Measurements from ENCODE around the gene SSBP2. TPM values are rescaled to one million over a fixed set of nuclear protein-coding genes. Genes with fewer than 3 reads are reported as not detected.
"Not testable (repeated sequence)": the region's sequence is repeated elsewhere in the genome, so short reads cannot be mapped to it uniquely, and the experiment has no call there.

The SSBP2 gene
- polyA plus RNA-seq, 1 experiment: 74.3 TPM

- POLR2A ChIA-PET: no interaction called here
- CTCF ChIA-PET: no interaction called here
- no peak overlapping the region for H3K4me3 ChIP-seq (ENCODE audit: low read depth, low read length)
- TF ChIP-seq CTCF (IDR thresholded peaks at IDR 0.05; ENCODE audit: low read depth, low read length): peak; percentile 26; the same call in 1 of the 2 replicates
- no peak overlapping the region for H3K27ac ChIP-seq (ENCODE audit: low read depth, low read length)
- H3K9me3 ChIP-seq (ENCODE audit: control insufficient read depth, insufficient read depth, low read length): no peaks in the 10 kb centered on the region
- H3K27me3 ChIP-seq (ENCODE audit: control insufficient read depth, insufficient read depth, low read length): no peaks in the 10 kb centered on the region
- DNase-seq (ENCODE audit: low read depth, low spot score): no peak
Measured at GRCh38 chr5:81513982-81514381, 236.9 kb downstream of the SSBP2 start.

- CTCF ChIA-PET: no interaction called here
Measured at GRCh38 chr5:81513473-81513872, 237.4 kb downstream of the SSBP2 start.

GRCh38 chr5:81506900-81507588 lies 243.9 kb downstream of the SSBP2 start:
- CTCF ChIA-PET: interaction anchor here (0.6 to 3.5 kb wide), 24 partner anchors 9 to 752 kb away, joined by 3 to 22 read pairs (median 4); partner anchors contain the start of gene SSBP2
- Histone ChIP-seq H3K9me3 (ENCODE audit: control insufficient read depth, insufficient read depth, low read length) (no peaks in the 10 kb centered on the region), H3K4me3 (ENCODE audit: low read depth, low read length) (no peak overlapping the region), H3K27ac (ENCODE audit: low read depth, low read length) (no peak overlapping the region), H3K27me3 (ENCODE audit: control insufficient read depth, insufficient read depth, low read length) (no peaks in the 10 kb centered on the region)
- peak; percentile 96 for TF ChIP-seq CTCF (IDR thresholded peaks at IDR 0.05; ENCODE audit: low read depth, low read length)
- POLR2A ChIA-PET: interaction anchor here (0.7 to 1.2 kb wide), 2 partner anchors 244 to 658 kb away, joined by 4 to 7 read pairs; partner anchors contain the start of gene SSBP2
- DNase-seq (ENCODE audit: low read depth, low spot score): peak; percentile 75

More at GRCh38 chr5:81513473-81513872, 237.4 kb downstream of the SSBP2 start:
- no peak overlapping the region for H3K4me3 ChIP-seq (ENCODE audit: low read depth, low read length)
- DNase-seq (ENCODE audit: low read depth, low spot score): no peak
- no peaks in the 10 kb centered on the region for H3K27me3 ChIP-seq (ENCODE audit: control insufficient read depth, insufficient read depth, low read length)
- H3K27ac ChIP-seq (ENCODE audit: low read depth, low read length): no peak overlapping the region
- POLR2A ChIA-PET: no interaction called here
- H3K9me3 ChIP-seq (ENCODE audit: control insufficient read depth, insufficient read depth, low read length): no peaks in the 10 kb centered on the region
- no peak for TF ChIP-seq CTCF (IDR thresholded peaks at IDR 0.05; ENCODE audit: low read depth, low read length)

- H3K9me3 ChIP-seq (ENCODE audit: control insufficient read depth, insufficient read depth, low read length): no peaks in the 10 kb centered on the region
- H3K27ac ChIP-seq (ENCODE audit: low read depth, low read length): no peak overlapping the region
- H3K27me3 ChIP-seq (ENCODE audit: control insufficient read depth, insufficient read depth, low read length): no peaks in the 10 kb centered on the region
- no peak overlapping the region for H3K4me3 ChIP-seq (ENCODE audit: low read depth, low read length)
- no peak for DNase-seq (ENCODE audit: low read depth, low spot score)
- CTCF ChIA-PET: interaction anchor here (0.6 to 3.5 kb wide), 22 partner anchors 10 to 753 kb away, joined by 3 to 22 read pairs (median 4); partner anchors contain the start of gene SSBP2
- POLR2A ChIA-PET: interaction anchor here (0.7 to 1.2 kb wide), 2 partner anchors 245 to 659 kb away, joined by 4 to 7 read pairs; partner anchors contain the start of gene SSBP2
- no peak for TF ChIP-seq CTCF (IDR thresholded peaks at IDR 0.05; ENCODE audit: low read depth, low read length)
Measured at GRCh38 chr5:81506378-81506777, 244.5 kb downstream of the SSBP2 start.

- no peaks in the 10 kb centered on the region for H3K9me3 ChIP-seq (ENCODE audit: control insufficient read depth, insufficient read depth, low read length)
- H3K27ac ChIP-seq (ENCODE audit: low read depth, low read length): no peak overlapping the region
- H3K4me3 ChIP-seq (ENCODE audit: low read depth, low read length): no peak overlapping the region
- ChIA-PET POLR2A (no interaction called here), CTCF (interaction anchor here (3.0 to 3.5 kb wide), 2 partner anchors 659 to 754 kb away, joined by 20 to 22 read pairs; no protein-coding TSS in a partner anchor)
- TF ChIP-seq CTCF (IDR thresholded peaks at IDR 0.05; ENCODE audit: low read depth, low read length): no peak
- H3K27me3 ChIP-seq (ENCODE audit: control insufficient read depth, insufficient read depth, low read length): no peaks in the 10 kb centered on the region
- DNase-seq (ENCODE audit: low read depth, low spot score): no peak
Measured at GRCh38 chr5:81505672-81506071, 245.2 kb downstream of the SSBP2 start.

GRCh38 chr5:81503602-81504001 lies 247.3 kb downstream of the SSBP2 start:
- POLR2A ChIA-PET; H3K27ac ChIP-seq (ENCODE audit: low read depth, low read length): not testable (repeated sequence)

More at GRCh38 chr5:81503602-81504001, 247.3 kb downstream of the SSBP2 start:
- H3K27me3 ChIP-seq (ENCODE audit: control insufficient read depth, insufficient read depth, low read length); H3K9me3 ChIP-seq (ENCODE audit: control insufficient read depth, insufficient read depth, low read length); DNase-seq (ENCODE audit: low read depth, low spot score); H3K4me3 ChIP-seq (ENCODE audit: low read depth, low read length): not testable (repeated sequence)
- CTCF ChIA-PET: interaction anchor here (1.5 kb wide), 1 partner anchor 79 kb away, joined by 4 read pairs; no protein-coding TSS in a partner anchor
